ENCODE results near the gene TRPM2. TPM values are rescaled to one million over a fixed set of nuclear protein-coding genes. Genes with fewer than 3 reads are reported as not detected.

Gene TRPM2
- total and polyA plus RNA-seq, 10 of the 15 experiments (the other 5 are each of a cell fraction or from before 2014, with no cell fraction given), result 0.03 to 9.1 (median 2.6) TPM

DNA sequence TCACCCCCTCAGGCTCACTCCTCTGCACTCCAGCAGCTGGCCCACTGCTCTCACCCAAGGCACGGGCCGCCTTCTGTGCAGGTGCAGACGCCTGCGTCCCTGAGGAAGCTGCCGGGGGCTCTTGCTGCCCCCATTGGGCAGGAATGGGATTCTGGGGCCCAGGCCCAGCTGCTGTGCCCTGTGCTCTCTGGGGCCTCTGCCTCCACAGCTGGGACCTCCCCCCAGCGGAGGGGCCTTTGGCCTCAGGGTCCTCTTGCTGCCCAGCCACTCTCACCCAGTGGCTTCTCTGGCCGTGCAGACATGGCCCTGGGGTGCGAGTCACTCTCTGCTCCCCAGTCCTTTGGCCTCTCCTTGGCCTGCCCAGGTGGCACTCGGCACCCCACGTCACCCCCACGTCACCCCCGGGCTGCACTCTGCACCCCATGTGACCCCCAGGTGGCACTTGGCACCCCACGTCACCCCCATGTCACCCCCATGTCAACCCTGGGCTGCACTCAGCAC lies 82.7 kb downstream of the TRPM2 start:
- H3K9ac ChIP-seq (ENCODE audit: control insufficient read depth, insufficient read depth, low read length), result no peak overlapping the region
- H3K79me2 ChIP-seq (ENCODE audit: control insufficient read depth, insufficient read depth, low read length), result no peaks in the 10 kb centered on the region
- 69% methylated on average over 13 of the region's 13 CpGs for WGBS (ENCODE audit: insufficient coverage, insufficient replicate concordance, low lambda C conversion rate, missing lambda C conversion rate)
- ChIA-PET RAD21 (ENCODE audit: unreplicated experiment) (no interaction called here), SMC1A (ENCODE audit: uncharacterized antibody, unreplicated experiment) (no interaction called here), CTCF (no interaction called here), POLR2A (no interaction called here)
- intact Hi-C loops (cut with micrococcal nuclease; ENCODE audit: unreplicated experiment), result no loop called here
- no peak for FAIRE-seq
- H3K36me3 ChIP-seq (ENCODE audit: control insufficient read depth in 2 of 2, insufficient read depth in 2 of 2, low read length in 1 of 2), result no peaks in the 10 kb centered on the region
- no peaks in the 10 kb centered on the region for H4K20me1 ChIP-seq (ENCODE audit: control insufficient read depth, insufficient read depth)
- no peaks in the 10 kb centered on the region for H3K27me3 ChIP-seq (replicated peaks in 1 of 2; ENCODE audit: control insufficient read depth in 2 of 2, insufficient read depth in 2 of 2, low read length in 1 of 2)
- no peak overlapping the region for H3K4me3 ChIP-seq
- no peaks in the 10 kb centered on the region for H3K4me1 ChIP-seq (ENCODE audit: control insufficient read depth, insufficient read depth, low read length)
- no peak overlapping the region for H2AFZ ChIP-seq (ENCODE audit: control insufficient read depth, low read depth, low read length)
- ATAC-seq, result no peak
- BruUV-seq (replicated peaks), result no TSS peak
- H3K27ac ChIP-seq (ENCODE audit: control insufficient read depth, insufficient read depth), result no peak overlapping the region
- in situ Hi-C loops (cut with MboI), result no loop called here
- no peak overlapping the region for H3K4me2 ChIP-seq (ENCODE audit: control insufficient read depth, insufficient read depth)
- H3K9me3 ChIP-seq (replicated peaks; ENCODE audit: control insufficient read depth, insufficient read depth, low read length), result no peaks in the 10 kb centered on the region
- no peak for DNase-seq (ENCODE audit: low read depth, low spot score)
- TF ChIP-seq, protein P1, sequence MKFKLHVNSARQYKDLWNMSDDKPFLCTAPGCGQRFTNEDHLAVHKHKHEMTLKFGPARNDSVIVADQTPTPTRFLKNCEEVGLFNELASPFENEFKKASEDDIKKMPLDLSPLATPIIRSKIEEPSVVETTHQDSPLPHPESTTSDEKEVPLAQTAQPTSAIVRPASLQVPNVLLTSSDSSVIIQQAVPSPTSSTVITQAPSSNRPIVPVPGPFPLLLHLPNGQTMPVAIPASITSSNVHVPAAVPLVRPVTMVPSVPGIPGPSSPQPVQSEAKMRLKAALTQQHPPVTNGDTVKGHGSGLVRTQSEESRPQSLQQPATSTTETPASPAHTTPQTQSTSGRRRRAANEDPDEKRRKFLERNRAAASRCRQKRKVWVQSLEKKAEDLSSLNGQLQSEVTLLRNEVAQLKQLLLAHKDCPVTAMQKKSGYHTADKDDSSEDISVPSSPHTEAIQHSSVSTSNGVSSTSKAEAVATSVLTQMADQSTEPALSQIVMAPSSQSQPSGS (IDR thresholded peaks at IDR 0.05; ENCODE audit: low read length), result no peak
- TF ChIP-seq FOXK2 (IDR thresholded peaks at IDR 0.05) (no peak), ZNF217 (IDR thresholded peaks at IDR 0.05) (no peak), SMAD5 (IDR thresholded peaks at IDR 0.05; ENCODE audit: low read depth) (no peak), STAT1 (conservative IDR thresholded peaks at IDR 0.05) (no peak), RCOR1 (conservative IDR thresholded peaks at IDR 0.05; ENCODE audit: low read depth, low read length) (no peak), SMAD1 (IDR thresholded peaks at IDR 0.05; ENCODE audit: low read depth, partially characterized antibody) (no peak), HDAC6 (IDR thresholded peaks at IDR 0.05; ENCODE audit: unreplicated experiment) (no peak), WRNIP1 (IDR thresholded peaks at IDR 0.05; ENCODE audit: borderline replicate concordance, low read depth, low read length) (no peak), MYB (IDR thresholded peaks at IDR 0.05; ENCODE audit: borderline replicate concordance, low read depth, low read length) (no peak), ETV6 (conservative IDR thresholded peaks at IDR 0.05 in 1 of 2, IDR thresholded peaks at IDR 0.05 in 1 of 2; ENCODE audit: borderline replicate concordance in 1 of 2, low read depth in 1 of 2) (no peak), CREB1 (IDR thresholded peaks at IDR 0.05; ENCODE audit: low read depth) (no peak), NR2C1 (IDR thresholded peaks at IDR 0.05) (no peak), MTA3 (IDR thresholded peaks at IDR 0.05; ENCODE audit: borderline replicate concordance, low read length) (no peak), KAT2A (conservative IDR thresholded peaks at IDR 0.05; ENCODE audit: control insufficient read depth, low read depth, low read length) (no peak), NFIC (IDR thresholded peaks at IDR 0.05; ENCODE audit: low read depth, low read length) (no peak)
- TF ChIP-seq, protein P2, sequence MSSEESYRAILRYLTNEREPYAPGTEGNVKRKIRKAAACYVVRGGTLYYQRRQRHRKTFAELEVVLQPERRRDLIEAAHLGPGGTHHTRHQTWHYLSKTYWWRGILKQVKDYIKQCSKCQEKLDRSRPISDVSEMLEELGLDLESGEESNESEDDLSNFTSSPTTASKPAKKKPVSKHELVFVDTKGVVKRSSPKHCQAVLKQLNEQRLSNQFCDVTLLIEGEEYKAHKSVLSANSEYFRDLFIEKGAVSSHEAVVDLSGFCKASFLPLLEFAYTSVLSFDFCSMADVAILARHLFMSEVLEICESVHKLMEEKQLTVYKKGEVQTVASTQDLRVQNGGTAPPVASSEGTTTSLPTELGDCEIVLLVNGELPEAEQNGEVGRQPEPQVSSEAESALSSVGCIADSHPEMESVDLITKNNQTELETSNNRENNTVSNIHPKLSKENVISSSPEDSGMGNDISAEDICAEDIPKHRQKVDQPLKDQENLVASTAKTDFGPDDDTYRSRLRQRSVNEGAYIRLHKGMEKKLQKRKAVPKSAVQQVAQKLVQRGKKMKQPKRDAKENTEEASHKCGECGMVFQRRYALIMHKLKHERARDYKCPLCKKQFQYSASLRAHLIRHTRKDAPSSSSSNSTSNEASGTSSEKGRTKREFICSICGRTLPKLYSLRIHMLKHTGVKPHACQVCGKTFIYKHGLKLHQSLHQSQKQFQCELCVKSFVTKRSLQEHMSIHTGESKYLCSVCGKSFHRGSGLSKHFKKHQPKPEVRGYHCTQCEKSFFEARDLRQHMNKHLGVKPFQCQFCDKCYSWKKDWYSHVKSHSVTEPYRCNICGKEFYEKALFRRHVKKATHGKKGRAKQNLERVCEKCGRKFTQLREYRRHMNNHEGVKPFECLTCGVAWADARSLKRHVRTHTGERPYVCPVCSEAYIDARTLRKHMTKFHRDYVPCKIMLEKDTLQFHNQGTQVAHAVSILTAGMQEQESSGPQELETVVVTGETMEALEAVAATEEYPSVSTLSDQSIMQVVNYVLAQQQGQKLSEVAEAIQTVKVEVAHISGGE (CRISPR knock-in tag; IDR thresholded peaks at IDR 0.05), result no peak
- TF ChIP-seq, protein P3, sequence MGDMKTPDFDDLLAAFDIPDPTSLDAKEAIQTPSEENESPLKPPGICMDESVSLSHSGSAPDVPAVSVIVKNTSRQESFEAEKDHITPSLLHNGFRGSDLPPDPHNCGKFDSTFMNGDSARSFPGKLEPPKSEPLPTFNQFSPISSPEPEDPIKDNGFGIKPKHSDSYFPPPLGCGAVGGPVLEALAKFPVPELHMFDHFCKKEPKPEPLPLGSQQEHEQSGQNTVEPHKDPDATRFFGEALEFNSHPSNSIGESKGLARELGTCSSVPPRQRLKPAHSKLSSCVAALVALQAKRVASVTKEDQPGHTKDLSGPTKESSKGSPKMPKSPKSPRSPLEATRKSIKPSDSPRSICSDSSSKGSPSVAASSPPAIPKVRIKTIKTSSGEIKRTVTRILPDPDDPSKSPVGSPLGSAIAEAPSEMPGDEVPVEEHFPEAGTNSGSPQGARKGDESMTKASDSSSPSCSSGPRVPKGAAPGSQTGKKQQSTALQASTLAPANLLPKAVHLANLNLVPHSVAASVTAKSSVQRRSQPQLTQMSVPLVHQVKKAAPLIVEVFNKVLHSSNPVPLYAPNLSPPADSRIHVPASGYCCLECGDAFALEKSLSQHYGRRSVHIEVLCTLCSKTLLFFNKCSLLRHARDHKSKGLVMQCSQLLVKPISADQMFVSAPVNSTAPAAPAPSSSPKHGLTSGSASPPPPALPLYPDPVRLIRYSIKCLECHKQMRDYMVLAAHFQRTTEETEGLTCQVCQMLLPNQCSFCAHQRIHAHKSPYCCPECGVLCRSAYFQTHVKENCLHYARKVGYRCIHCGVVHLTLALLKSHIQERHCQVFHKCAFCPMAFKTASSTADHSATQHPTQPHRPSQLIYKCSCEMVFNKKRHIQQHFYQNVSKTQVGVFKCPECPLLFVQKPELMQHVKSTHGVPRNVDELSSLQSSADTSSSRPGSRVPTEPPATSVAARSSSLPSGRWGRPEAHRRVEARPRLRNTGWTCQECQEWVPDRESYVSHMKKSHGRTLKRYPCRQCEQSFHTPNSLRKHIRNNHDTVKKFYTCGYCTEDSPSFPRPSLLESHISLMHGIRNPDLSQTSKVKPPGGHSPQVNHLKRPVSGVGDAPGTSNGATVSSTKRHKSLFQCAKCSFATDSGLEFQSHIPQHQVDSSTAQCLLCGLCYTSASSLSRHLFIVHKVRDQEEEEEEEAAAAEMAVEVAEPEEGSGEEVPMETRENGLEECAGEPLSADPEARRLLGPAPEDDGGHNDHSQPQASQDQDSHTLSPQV (IDR thresholded peaks at IDR 0.05), result no peak
